ENCODE results near the gene TMED8. TPM values are rescaled to one million over a fixed set of nuclear protein-coding genes. Genes with fewer than 3 reads are reported as not detected.

TMED8 gene
- total RNA-seq, 1 experiment from 2014 or later = 14.2 TPM

GRCh38 chr14:77346495-77346894, 30.4 kb downstream of the TMED8 start (continued):
- TF ChIP-seq ZNF512 (CRISPR knock-in tag; IDR thresholded peaks at IDR 0.05; ENCODE audit: borderline replicate concordance) (no peak), ETV6 (CRISPR knock-in tag; IDR thresholded peaks at IDR 0.05) (no peak), TP53 (CRISPR knock-in tag; IDR thresholded peaks at IDR 0.05) (no peak), AR (CRISPR knock-in tag; IDR thresholded peaks at IDR 0.05) (no peak)

GRCh38 chr14:77344377-77344996, 32.4 kb downstream of the TMED8 start:
- DNase-seq (ENCODE audit: low spot score) = no peak
- no peak overlapping the region for H3K4me3 Mint-ChIP-seq
- TF ChIP-seq E2F1 (CRISPR knock-in tag; IDR thresholded peaks at IDR 0.05) (no peak), ZNF425 (CRISPR knock-in tag; conservative IDR thresholded peaks at IDR 0.05) (no peak), ZNF532 (CRISPR knock-in tag; IDR thresholded peaks at IDR 0.05; ENCODE audit: borderline replicate concordance) (no peak), ATF3 (CRISPR knock-in tag; conservative IDR thresholded peaks at IDR 0.05) (no peak), USF2 (CRISPR knock-in tag; IDR thresholded peaks at IDR 0.05) (no peak), CDX4 (CRISPR knock-in tag; IDR thresholded peaks at IDR 0.05; ENCODE audit: borderline replicate concordance) (no peak), NFE2L1 (CRISPR knock-in tag; IDR thresholded peaks at IDR 0.05) (no peak), KAT7 (CRISPR knock-in tag; IDR thresholded peaks at IDR 0.05; ENCODE audit: borderline replicate concordance) (no peak), ZNF232 (CRISPR knock-in tag; IDR thresholded peaks at IDR 0.05) (no peak), MXD4 (CRISPR knock-in tag; IDR thresholded peaks at IDR 0.05; ENCODE audit: borderline replicate concordance) (no peak), ATF1 (CRISPR knock-in tag; IDR thresholded peaks at IDR 0.05) (no peak), ZNF512 (CRISPR knock-in tag; IDR thresholded peaks at IDR 0.05; ENCODE audit: borderline replicate concordance) (no peak), ZNF317 (CRISPR knock-in tag; IDR thresholded peaks at IDR 0.05; ENCODE audit: borderline replicate concordance, low read depth) (no peak)
- peak; percentile 17 for ATAC-seq
- H3K27me3 Mint-ChIP-seq (ENCODE audit: low read depth) = no peaks in the 10 kb centered on the region; the same call in 1 of the 2 replicates
- peaks cover 41% of the 10 kb centered on the region for H3K4me1 Mint-ChIP-seq
- H3K27ac Mint-ChIP-seq = 0 out of 2 replicates have a peak overlapping the region, but pooled peaks have one; percentile 3
- H3K9me3 Mint-ChIP-seq = no peaks in the 10 kb centered on the region
- H3K36me3 Mint-ChIP-seq = peaks cover 25% of the 10 kb centered on the region
- CTCF ChIA-PET = interaction anchor here (0.5 to 0.9 kb wide), 3 partner anchors 23 to 193 kb away, joined by 3 read pairs; no protein-coding TSS in a partner anchor
- POLR2A ChIA-PET = no interaction called here

All from WTC11 (cell line).